ENCODE data around the gene CLDN19.

Gene CLDN19

GRCh38 chr1:42762269-42762668 is 22.2 kb upstream of the CLDN19 start:
- Histone ChIP-seq H3K4me3 (ENCODE audit: low read length, poor library complexity, severe bottlenecking) (no peak overlapping the region), H3F3A (ENCODE audit: low read depth) (no peaks in the 10 kb centered on the region), H3K9me3 (ENCODE audit: insufficient read depth, low read depth, low read length) (no peaks in the 10 kb centered on the region), H3K27me3 (ENCODE audit: insufficient read depth, low read length, poor library complexity, severe bottlenecking) (no peaks in the 10 kb centered on the region), H3K79me2 (ENCODE audit: insufficient read depth, low read length) (peaks cover 38% of the 10 kb centered on the region), H2AFZ (ENCODE audit: low read length) (no peak overlapping the region), H3K9ac (ENCODE audit: low read depth, low read length, poor library complexity, severe bottlenecking) (no peak overlapping the region), H3K4me2 (ENCODE audit: low read depth, low read length, poor library complexity, severe bottlenecking) (peak overlapping the region; percentile 41), H4K20me1 (ENCODE audit: insufficient read depth, low read length, poor library complexity, severe bottlenecking) (peaks cover 18% of the 10 kb centered on the region), H3K36me3 (ENCODE audit: insufficient read depth, low read length) (peaks cover 20% of the 10 kb centered on the region; the same call in 1 of the 2 replicates), H3K4me1 (ENCODE audit: insufficient read depth, low read length, poor library complexity, severe bottlenecking) (peaks cover 28% of the 10 kb centered on the region), H3K9me2 (replicated peaks; ENCODE audit: low read depth, low read length) (no peaks in the 10 kb centered on the region)
- TF ChIP-seq CTCF (conservative IDR thresholded peaks at IDR 0.05; ENCODE audit: low read length), result no peak
- TF ChIP-seq EZH2phosphoT487 (IDR thresholded peaks at IDR 0.05; ENCODE audit: borderline replicate concordance), result no peak

GRCh38 chr1:42761567-42761966 is 21.5 kb upstream of the CLDN19 start:
- H3K36me3 ChIP-seq (ENCODE audit: insufficient read depth, low read length), result peaks cover 23% of the 10 kb centered on the region; the same call in 1 of the 2 replicates
- no peak overlapping the region for H2AFZ ChIP-seq (ENCODE audit: low read length)
- no peak for TF ChIP-seq EZH2phosphoT487 (IDR thresholded peaks at IDR 0.05; ENCODE audit: borderline replicate concordance)
- TF ChIP-seq CTCF (conservative IDR thresholded peaks at IDR 0.05; ENCODE audit: low read length), result no peak
- peaks cover 28% of the 10 kb centered on the region for H3K4me1 ChIP-seq (ENCODE audit: insufficient read depth, low read length, poor library complexity, severe bottlenecking)
- no peak overlapping the region for H3K4me3 ChIP-seq (ENCODE audit: low read length, poor library complexity, severe bottlenecking)
- H4K20me1 ChIP-seq (ENCODE audit: insufficient read depth, low read length, poor library complexity, severe bottlenecking), result peaks cover 18% of the 10 kb centered on the region
- H3K4me2 ChIP-seq (ENCODE audit: low read depth, low read length, poor library complexity, severe bottlenecking), result no peak overlapping the region
- no peaks in the 10 kb centered on the region for H3K9me3 ChIP-seq (ENCODE audit: insufficient read depth, low read depth, low read length)
- no peaks in the 10 kb centered on the region for H3F3A ChIP-seq (ENCODE audit: low read depth)
- no peaks in the 10 kb centered on the region for H3K27me3 ChIP-seq (ENCODE audit: insufficient read depth, low read length, poor library complexity, severe bottlenecking)
- no peaks in the 10 kb centered on the region for H3K9me2 ChIP-seq (replicated peaks; ENCODE audit: low read depth, low read length)
- H3K9ac ChIP-seq (ENCODE audit: low read depth, low read length, poor library complexity, severe bottlenecking), result no peak overlapping the region
- H3K79me2 ChIP-seq (ENCODE audit: insufficient read depth, low read length), result peaks cover 35% of the 10 kb centered on the region

- Histone ChIP-seq H3F3A (ENCODE audit: low read depth) (no peaks in the 10 kb centered on the region), H3K79me2 (ENCODE audit: insufficient read depth, low read length) (peaks cover 10% of the 10 kb centered on the region), H4K20me1 (ENCODE audit: insufficient read depth, low read length, poor library complexity, severe bottlenecking) (peaks cover 1% of the 10 kb centered on the region), H3K4me3 (ENCODE audit: low read length, poor library complexity, severe bottlenecking) (no peak overlapping the region), H2AFZ (ENCODE audit: low read length) (no peak overlapping the region), H3K9me2 (replicated peaks; ENCODE audit: low read depth, low read length) (no peaks in the 10 kb centered on the region), H3K36me3 (ENCODE audit: insufficient read depth, low read length) (peaks cover 47% of the 10 kb centered on the region; the same call in 1 of the 2 replicates), H3K9ac (ENCODE audit: low read depth, low read length, poor library complexity, severe bottlenecking) (no peak overlapping the region), H3K4me1 (ENCODE audit: insufficient read depth, low read length, poor library complexity, severe bottlenecking) (peaks cover 11% of the 10 kb centered on the region), H3K27me3 (ENCODE audit: insufficient read depth, low read length, poor library complexity, severe bottlenecking) (no peaks in the 10 kb centered on the region), H3K4me2 (ENCODE audit: low read depth, low read length, poor library complexity, severe bottlenecking) (no peak overlapping the region), H3K9me3 (ENCODE audit: insufficient read depth, low read depth, low read length) (no peaks in the 10 kb centered on the region)
- peak; percentile 24; the same call in 1 of the 2 replicates for TF ChIP-seq CTCF (conservative IDR thresholded peaks at IDR 0.05; ENCODE audit: low read length)
- TF ChIP-seq EZH2phosphoT487 (IDR thresholded peaks at IDR 0.05; ENCODE audit: borderline replicate concordance), result no peak
Measured at GRCh38 chr1:42759114-42759513, 19.1 kb upstream of the CLDN19 start.
